HL-60 (cell line): ENCODE measurements around the gene IL22RA2.
A peak's percentile ranks its signal among the peaks of the same experiment; 100 is the strongest.

Source experiments
- DNase-seq, 2 experiments: peaks; one replicate each; pipeline ENCODE4 v3.0.0-alpha.2; 2010 to 2020; ENCODE audit warnings: low read depth in 1 of 2, low spot score in 1 of 2
- H3K27ac ChIP-seq: fragments of 250-450 bp; sonication (Bioruptor Pico); replicated peaks from 2 replicates; pipeline ENCODE4 v1.5.1; 2020; ENCODE audit warnings: mild to moderate bottlenecking, moderate library complexity
- H3K27me3 ChIP-seq: fragments of 250-450 bp; sonication (Bioruptor Pico); 2 replicates; pipeline ENCODE4 v1.5.1; 2021; ENCODE audit warnings: mild to moderate bottlenecking, moderate library complexity; ENCODE audit not compliant: insufficient read depth, poor library complexity, severe bottlenecking
- H3K4me3 ChIP-seq: replicated peaks from 2 replicates; pipeline ENCODE4 v1.5.1; 2011; ENCODE audit warnings: mild to moderate bottlenecking, control low read depth, low read length; ENCODE audit not compliant: insufficient read depth
- GABPA ChIP-seq: IDR thresholded peaks from 2 replicates; pipeline ENCODE4 v1.6.1; 2012; ENCODE audit warnings: low read depth
- POLR2AphosphoS5 ChIP-seq: IDR thresholded peaks from 2 replicates; pipeline ENCODE4 v1.6.1; 2012; ENCODE audit warnings: low read depth
- REST ChIP-seq: IDR thresholded peaks from 2 replicates; pipeline ENCODE4 v1.6.1; 2012; ENCODE audit warnings: low read depth; ENCODE audit not compliant: insufficient replicate concordance
- SPI1 ChIP-seq: IDR thresholded peaks from 2 replicates; pipeline ENCODE4 v1.6.1; 2012; ENCODE audit warnings: low read depth, mild to moderate bottlenecking, borderline replicate concordance
- TF ChIP-seq, protein P1 (sequence below): IDR thresholded peaks from one replicate; pipeline ENCODE4 v1.5.1; 2011; ENCODE audit warnings: low read length, control low read depth, inconsistent platforms; ENCODE audit not compliant: insufficient read depth

IL22RA2 gene

DNA sequence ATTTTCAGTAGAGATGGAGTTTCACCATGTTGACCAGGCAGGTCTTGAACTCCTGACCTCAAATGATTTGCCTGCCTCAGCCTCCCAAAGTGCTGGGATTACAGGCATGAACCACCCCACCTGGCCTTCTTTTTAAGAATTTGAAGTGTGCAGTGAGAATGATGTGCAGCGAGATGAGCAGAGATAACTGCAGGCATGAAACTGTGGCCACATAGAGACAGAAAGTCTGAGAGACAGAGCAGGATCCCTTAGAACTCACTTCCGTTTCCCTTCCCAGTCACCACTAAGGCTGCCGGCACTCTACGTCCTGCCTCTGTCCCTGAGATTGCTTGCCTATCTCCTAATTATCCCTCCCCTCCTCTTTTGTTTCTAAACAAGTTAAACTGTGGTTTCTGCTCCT is 27.2 kb downstream of the IL22RA2 start:
- TF ChIP-seq, protein P1, sequence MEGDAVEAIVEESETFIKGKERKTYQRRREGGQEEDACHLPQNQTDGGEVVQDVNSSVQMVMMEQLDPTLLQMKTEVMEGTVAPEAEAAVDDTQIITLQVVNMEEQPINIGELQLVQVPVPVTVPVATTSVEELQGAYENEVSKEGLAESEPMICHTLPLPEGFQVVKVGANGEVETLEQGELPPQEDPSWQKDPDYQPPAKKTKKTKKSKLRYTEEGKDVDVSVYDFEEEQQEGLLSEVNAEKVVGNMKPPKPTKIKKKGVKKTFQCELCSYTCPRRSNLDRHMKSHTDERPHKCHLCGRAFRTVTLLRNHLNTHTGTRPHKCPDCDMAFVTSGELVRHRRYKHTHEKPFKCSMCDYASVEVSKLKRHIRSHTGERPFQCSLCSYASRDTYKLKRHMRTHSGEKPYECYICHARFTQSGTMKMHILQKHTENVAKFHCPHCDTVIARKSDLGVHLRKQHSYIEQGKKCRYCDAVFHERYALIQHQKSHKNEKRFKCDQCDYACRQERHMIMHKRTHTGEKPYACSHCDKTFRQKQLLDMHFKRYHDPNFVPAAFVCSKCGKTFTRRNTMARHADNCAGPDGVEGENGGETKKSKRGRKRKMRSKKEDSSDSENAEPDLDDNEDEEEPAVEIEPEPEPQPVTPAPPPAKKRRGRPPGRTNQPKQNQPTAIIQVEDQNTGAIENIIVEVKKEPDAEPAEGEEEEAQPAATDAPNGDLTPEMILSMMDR: no peak
- no peak for TF ChIP-seq REST
- no peak for TF ChIP-seq SPI1
- no peak for TF ChIP-seq GABPA
- no peak for TF ChIP-seq POLR2AphosphoS5
- H3K27ac ChIP-seq: no peak overlapping the region
- DNase-seq: no peak
- no peak overlapping the region for H3K4me3 ChIP-seq
- no peaks in the 10 kb centered on the region for H3K27me3 ChIP-seq

- Histone ChIP-seq H3K27ac (no peak overlapping the region), H3K4me3 (no peak overlapping the region), H3K27me3 (no peaks in the 10 kb centered on the region)
- no peak for DNase-seq
- TF ChIP-seq SPI1: no peak
- no peak for TF ChIP-seq POLR2AphosphoS5
- TF ChIP-seq, protein P1: no peak
- TF ChIP-seq REST: no peak
- no peak for TF ChIP-seq GABPA
Measured at GRCh38 chr6:137145421-137145820, 28.0 kb downstream of the IL22RA2 start.

DNA sequence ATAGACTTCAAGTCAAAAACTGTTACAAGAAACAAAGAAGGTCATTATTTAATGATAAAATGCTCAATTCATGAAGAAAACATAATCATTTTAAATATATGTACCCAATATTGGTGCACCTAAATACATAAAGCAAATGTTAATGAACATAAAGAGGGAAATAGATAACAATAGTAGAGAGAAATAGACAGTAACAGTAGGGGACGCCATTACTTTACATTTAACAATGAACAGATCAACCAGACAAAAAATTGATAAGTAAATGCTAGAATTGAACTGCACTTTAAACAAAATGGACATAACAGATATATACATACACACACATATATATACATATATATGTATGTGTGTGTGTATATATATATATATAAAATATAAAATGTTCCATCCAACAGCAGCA is 37.4 kb downstream of the IL22RA2 start:
- DNase-seq: peak in 1 of 2 experiments; percentile 8
- Histone ChIP-seq H3K27ac (no peak overlapping the region), H3K4me3 (no peak overlapping the region), H3K27me3 (no peaks in the 10 kb centered on the region)
- no peak for TF ChIP-seq REST
- TF ChIP-seq, protein P1: peak; percentile 53
